ENCODE measurements around the gene SLC25A23.

DNA sequence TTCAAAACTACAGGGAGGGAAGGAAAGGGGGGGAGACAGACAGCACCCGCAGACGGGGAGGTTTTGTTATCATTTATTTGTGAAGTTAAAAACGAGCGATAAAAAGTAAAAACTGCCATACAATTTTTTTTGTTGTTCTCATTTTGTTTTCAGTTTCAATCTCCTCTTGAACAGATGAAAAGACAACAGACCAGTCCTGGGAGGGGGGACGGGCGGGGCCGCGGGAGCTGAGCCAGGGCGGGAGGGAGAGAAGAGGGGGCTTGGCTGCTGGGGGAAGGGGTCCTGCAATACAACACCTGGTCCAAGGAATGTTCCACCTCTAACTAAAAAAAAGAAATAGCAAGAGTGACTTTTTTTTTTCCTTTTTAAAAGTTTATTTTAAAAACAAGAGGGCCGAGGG is 46.3 kb downstream of the SLC25A23 start:
- TF ChIP-seq, protein P1, sequence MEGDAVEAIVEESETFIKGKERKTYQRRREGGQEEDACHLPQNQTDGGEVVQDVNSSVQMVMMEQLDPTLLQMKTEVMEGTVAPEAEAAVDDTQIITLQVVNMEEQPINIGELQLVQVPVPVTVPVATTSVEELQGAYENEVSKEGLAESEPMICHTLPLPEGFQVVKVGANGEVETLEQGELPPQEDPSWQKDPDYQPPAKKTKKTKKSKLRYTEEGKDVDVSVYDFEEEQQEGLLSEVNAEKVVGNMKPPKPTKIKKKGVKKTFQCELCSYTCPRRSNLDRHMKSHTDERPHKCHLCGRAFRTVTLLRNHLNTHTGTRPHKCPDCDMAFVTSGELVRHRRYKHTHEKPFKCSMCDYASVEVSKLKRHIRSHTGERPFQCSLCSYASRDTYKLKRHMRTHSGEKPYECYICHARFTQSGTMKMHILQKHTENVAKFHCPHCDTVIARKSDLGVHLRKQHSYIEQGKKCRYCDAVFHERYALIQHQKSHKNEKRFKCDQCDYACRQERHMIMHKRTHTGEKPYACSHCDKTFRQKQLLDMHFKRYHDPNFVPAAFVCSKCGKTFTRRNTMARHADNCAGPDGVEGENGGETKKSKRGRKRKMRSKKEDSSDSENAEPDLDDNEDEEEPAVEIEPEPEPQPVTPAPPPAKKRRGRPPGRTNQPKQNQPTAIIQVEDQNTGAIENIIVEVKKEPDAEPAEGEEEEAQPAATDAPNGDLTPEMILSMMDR (IDR thresholded peaks at IDR 0.05) = no peak
- TF ChIP-seq EZH2 (IDR thresholded peaks at IDR 0.05; ENCODE audit: borderline replicate concordance, insufficient read depth, low read depth, low read length, poor library complexity, severe bottlenecking) = no peak

Measured in B cell (primary cell).